NCI-H1417 (cell line): Measurements from ENCODE around the gene EHF.
A peak's percentile ranks its signal among the peaks of the same experiment; 100 is the strongest.

ENCODE experiments used
- DNase-seq, 3 experiments: peaks; one replicate each; lab custom pipeline; 2025; lab: John Stamatoyannopoulos, UW

EHF gene

GRCh38 chr11:34644669-34645406, 23.9 kb downstream of the EHF start:
- no peak for DNase-seq

DNA sequence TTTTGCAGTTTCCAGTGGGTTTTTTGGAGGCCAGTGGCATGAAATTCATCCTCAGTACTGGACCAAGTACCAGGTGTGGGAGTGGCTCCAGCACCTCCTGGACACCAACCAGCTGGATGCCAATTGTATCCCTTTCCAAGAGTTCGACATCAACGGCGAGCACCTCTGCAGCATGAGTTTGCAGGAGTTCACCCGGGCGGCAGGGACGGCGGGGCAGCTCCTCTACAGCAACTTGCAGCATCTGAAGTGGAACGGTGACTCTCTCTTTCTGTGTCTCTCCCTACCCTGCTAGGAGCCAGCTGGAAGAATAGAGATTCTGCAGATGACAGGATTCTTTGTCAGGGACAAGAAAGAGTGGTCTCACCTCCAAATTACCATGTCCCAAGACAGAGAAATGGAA, 25.5 kb downstream of the EHF start:
- DNase-seq: no peak

- DNase-seq: no peak
These were observed 26.2 kb downstream of the EHF start for GRCh38 chr11:34647131-34647530.

DNA sequence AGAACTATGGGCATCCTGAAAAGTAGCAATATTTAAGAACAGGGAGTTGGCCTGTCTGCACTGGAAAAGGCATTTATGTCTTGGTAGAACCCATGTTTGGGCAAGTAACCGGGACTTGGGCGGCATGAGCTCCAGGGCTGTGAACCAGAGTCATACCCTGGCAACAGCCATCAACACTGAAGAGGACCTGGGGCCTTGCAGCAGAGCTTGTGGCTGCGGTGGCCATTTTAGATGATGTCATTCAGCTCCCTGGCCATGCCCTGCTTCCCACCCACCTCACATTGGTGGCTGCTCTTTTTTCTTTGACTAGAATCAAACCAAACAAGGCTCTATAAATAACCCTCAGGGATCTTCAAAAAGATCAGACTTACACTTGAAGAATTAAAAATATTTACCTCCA, 26.6 kb downstream of the EHF start:
- DNase-seq: no peak

DNA sequence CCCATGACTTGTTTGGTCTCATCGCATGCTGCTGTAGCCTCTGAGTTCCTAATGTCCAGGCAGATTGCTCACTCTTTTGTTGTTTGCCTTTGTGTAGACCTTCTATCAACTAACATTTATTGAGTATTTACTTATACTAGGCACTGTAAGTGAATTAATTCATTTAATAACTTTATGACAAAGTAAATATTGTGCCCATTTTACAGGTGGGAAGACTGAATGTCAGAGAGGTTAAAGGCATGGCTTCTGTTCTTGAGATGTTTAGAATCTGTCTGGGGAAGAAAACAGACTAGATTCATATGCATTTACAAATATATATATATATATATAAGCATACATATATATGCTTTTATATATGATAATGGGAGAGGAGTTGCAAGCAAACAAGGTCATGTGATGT, 27.1 kb downstream of the EHF start:
- no peak for DNase-seq

DNA sequence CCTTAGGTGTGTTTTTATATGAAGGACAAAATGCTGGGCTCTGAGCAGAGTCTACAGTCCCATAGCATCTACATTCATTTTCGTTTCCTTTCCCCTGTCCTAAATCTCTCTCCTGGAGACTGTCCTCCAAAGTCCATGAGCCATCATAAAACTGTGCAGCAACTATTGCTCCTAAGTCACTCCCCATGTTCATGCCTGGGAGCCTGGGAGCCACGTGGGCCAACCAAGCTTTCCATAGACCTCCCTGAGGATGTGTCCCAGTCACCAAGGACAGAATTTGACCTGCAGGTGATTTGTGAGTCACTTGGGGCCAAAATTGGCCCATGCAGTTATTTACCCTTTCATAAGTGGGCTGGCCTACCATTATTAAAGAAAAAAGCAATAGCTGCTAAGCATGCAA, 28.7 kb downstream of the EHF start:
- DNase-seq: no peak

DNA sequence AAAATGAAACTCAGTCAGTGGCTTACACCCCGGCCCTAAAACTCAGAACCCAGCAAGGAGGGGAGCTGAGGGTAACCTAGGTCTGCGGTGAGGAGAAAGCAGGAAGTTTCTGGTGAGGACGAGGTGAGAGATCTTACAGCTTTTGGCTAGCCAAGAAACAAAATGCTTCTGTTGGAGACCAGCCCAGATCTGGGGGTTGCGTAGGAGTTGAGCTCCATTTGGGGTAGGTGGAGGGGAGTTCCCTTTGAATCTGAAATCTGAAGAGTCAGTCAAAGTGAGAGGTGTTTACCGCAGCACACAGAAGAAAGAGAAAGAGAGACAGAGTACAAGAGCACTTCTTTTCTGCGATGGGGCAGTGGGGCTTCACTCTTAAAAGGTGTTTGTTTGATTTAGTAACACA, 29.6 kb downstream of the EHF start:
- DNase-seq: no peak

- DNase-seq: peak in 1 of 3 experiments; percentile 24
These were observed 30.7 kb downstream of the EHF start for GRCh38 chr11:34651551-34651950.

- DNase-seq: no peak
These were observed 31.5 kb downstream of the EHF start for GRCh38 chr11:34652191-34652973.

DNA sequence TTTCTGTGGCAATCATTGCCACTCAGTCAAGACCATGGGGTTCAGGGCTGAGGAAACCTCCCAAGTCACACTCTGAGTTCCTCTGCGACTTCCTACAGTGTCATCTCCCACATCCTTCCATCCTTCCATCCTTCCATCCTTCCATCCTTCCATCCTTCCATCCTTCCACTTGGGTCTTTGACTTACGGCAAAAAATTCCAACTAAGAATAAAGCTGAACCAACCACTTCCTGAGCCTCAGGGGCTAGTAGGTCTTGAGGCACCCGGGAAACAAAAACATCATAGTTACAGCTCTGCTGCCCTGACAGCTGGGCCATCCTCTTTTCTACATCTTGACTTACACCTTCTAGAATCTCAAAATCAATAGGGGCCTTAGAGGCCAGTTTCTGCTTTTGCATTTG, 32.1 kb downstream of the EHF start:
- no peak for DNase-seq

- DNase-seq: no peak
These were observed 33.1 kb downstream of the EHF start for GRCh38 chr11:34653851-34654482.

DNA sequence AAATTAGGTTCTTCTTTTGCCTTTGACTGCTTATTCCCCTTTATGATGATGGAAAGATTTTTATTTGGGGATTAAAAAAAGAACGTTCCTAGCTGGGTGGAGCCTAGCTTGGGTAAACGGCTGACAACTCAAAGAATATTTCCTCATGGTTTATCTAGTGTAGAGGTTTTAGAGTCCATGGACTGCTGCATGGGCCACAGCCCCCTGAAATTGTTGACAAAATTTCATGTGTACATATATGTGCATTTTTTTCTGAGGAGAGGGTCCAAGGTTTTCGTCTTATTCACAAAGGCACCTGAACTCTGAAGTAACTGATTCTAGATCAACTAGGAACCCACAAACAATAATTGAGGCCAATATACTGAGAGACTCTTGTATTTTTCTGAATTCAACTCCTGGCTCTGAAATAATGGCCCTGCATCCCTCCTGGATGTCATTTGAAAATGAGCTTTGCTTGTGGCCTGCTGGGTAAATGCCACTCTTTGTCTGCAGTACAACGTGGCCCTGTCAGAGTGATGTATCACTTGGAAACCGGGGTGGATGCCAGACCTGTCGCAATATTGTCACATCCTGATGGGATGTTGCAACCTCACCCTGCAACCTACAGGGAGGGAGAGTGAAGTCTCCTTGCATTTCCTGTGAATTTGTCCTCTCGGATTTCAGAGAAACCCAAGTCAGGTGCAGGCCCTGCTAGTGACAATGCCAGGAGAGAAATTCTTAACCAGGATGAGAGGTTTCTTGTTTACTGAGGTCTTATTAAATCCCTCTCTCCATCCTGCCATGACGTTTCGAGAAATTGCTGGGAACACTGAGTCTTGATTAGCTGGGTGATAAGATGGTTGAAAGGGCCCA, 33.8 kb downstream of the EHF start:
- peak; percentile 34 to 72 (median 51) for DNase-seq

- no peak for DNase-seq
These were observed 34.6 kb downstream of the EHF start for GRCh38 chr11:34655335-34656008.

- DNase-seq: no peak
These were observed 35.3 kb downstream of the EHF start for GRCh38 chr11:34656062-34656720.

- no peak for DNase-seq
These were observed 37.5 kb downstream of the EHF start for GRCh38 chr11:34658071-34659015.

DNA sequence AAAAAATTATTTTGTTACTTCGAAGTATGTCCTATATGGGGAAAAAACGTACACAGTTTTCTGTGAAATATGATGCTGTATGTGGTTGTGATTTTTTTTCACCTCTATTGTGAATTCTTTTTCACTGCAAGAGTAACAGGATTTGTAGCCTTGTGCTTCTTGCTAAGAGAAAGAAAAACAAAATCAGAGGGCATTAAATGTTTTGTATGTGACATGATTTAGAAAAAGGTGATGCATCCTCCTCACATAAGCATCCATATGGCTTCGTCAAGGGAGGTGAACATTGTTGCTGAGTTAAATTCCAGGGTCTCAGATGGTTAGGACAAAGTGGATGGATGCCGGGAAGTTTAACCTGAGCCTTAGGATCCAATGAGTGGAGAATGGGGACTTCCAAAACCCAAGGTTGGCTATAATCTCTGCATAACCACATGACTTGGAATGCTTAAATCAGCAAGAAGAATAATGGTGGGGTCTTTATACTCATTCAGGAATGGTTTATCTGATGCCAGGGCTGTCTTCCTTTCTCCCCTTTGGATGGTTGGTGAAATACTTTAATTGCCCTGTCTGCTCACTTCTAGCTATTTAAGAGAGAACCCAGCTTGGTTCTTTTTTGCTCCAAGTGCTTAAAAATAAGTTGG, 38.3 kb downstream of the EHF start:
- DNase-seq: no peak

DNA sequence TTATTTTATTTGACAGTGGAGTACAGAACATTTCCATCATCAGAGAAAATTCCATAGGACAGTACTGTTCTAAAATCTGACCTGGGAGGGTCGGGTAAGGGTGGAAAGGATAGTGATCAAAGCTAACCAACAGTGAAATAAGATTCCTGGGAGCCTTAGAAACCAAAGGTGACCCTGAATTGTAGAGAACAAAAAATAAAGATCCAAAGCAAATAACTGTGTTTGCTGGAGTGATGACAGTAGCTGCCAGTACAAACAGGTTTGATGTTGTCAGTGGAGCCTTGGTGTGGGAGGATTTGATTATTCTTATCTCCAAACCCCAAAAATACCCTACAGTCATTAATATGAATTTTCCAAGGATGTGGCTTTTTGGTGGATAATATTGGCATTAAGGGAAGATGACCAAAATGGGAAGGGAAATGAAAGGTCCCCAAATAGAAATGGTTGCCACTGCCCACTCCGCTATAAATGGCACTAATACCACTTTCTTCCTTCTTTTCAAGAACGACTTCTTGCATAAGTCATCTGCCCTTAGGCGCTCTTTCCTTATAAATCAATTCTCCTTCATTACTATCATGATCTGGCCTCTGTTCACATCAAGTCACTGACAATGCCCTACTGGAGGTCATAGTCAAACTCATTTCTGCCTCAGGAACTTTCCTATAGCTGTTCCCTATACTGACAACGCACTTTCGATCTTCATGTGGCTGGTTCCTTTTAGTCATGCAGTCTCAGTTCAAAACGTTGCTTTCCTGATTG, 44.4 kb downstream of the EHF start:
- DNase-seq: no peak

GRCh38 chr11:34667810-34668582, 47.1 kb downstream of the EHF start:
- peak in 2 of 3 experiments; percentile 58 to 87 for DNase-seq
